GM12878 (cell line): ENCODE data around the gene WSCD2. TPM values are rescaled to one million over a fixed set of nuclear protein-coding genes. Genes with fewer than 3 reads are reported as not detected.

Source experiments
- ATAC-seq: fragments of 200-7000 bp; cut with Tn5 transposase; 3 replicates; pipeline ENCODE4 v1.9.1; 2020; ENCODE audit warnings: mild to moderate bottlenecking, moderate library complexity
- BruUV-seq: library from RNA; stranded (reverse); fragments of 400-500 nt; replicated peaks from 2 replicates; lab custom pipeline; 2021; lab: Mats Ljungman, UMichigan
- CTCF ChIA-PET: fragments of 300-600 bp; sonication (Branson Sonifier 250); formaldehyde crosslinking; extraction: SDS; loops from one replicate; lab custom pipeline; 2021; ENCODE audit warnings: inconsistent platforms; lab: Yijun Ruan, JAX
- POLR2A ChIA-PET: fragments of 350-600 bp; formaldehyde crosslinking; extraction: SDS; loops from one replicate; lab custom pipeline; 2021; ENCODE audit warnings: inconsistent platforms; lab: Charles Lee
- RAD21 ChIA-PET: fragments of 300-600 bp; sonication (Branson Sonifier 250); formaldehyde crosslinking; loops from one replicate; lab custom pipeline; 2023; ENCODE audit warnings: antibody characterized with exemption; ENCODE audit not compliant: unreplicated experiment; lab: Charles Lee
- SMC1A ChIA-PET: fragments of 300-600 bp; sonication (Branson Sonifier 250); formaldehyde crosslinking; loops from one replicate; lab custom pipeline; 2023; ENCODE audit not compliant: unreplicated experiment, uncharacterized antibody; lab: Charles Lee
- DNase-seq: peaks from one replicate; pipeline ENCODE4 v3.0.0-alpha.2; 2011; ENCODE audit warnings: low read depth, low spot score
- FAIRE-seq: peaks from 3 replicates; lab custom pipeline; 2011; peaks lifted over from hg19 to GRCh38; lab: Jason Lieb, UNC
- H2AFZ ChIP-seq: 2 replicates; pipeline ENCODE4 v1.6.0; 2011; ENCODE audit warnings: low read depth, low read length, control low read depth; ENCODE audit not compliant: control insufficient read depth
- H3K27ac ChIP-seq: 2 replicates; pipeline ENCODE4 v1.5.1; 2011; ENCODE audit warnings: control low read depth; ENCODE audit not compliant: control insufficient read depth, insufficient read depth
- H3K27me3 ChIP-seq, 2 experiments: replicated peaks in 1 of 2; 2 replicates each; pipeline versions ENCODE4 v1.6.0 to v1.6.1; 2011; ENCODE audit warnings: low read length in 1 of 2; ENCODE audit not compliant: control insufficient read depth in 2 of 2, insufficient read depth in 2 of 2
- H3K36me3 ChIP-seq, 2 experiments: 2 replicates each; pipeline ENCODE4 v1.5.1; 2011; ENCODE audit warnings: low read length in 1 of 2; ENCODE audit not compliant: control insufficient read depth in 2 of 2, insufficient read depth in 2 of 2
- H3K4me1 ChIP-seq: 2 replicates; pipeline ENCODE4 v1.6.1; 2011; ENCODE audit warnings: mild to moderate bottlenecking, low read length, moderate library complexity, mixed read lengths; ENCODE audit not compliant: control insufficient read depth, insufficient read depth
- H3K4me2 ChIP-seq: 2 replicates; pipeline ENCODE4 v1.6.0; 2011; ENCODE audit warnings: control low read depth; ENCODE audit not compliant: control insufficient read depth, insufficient read depth
- H3K4me3 ChIP-seq: fragments of 200-600 bp; sonication (generic); 2 replicates; pipeline ENCODE4 v1.5.1; 2016
- H3K79me2 ChIP-seq: 2 replicates; pipeline ENCODE4 v1.6.0; 2011; ENCODE audit warnings: low read length; ENCODE audit not compliant: control insufficient read depth, insufficient read depth
- H3K9ac ChIP-seq: 2 replicates; pipeline ENCODE4 v1.8.0; 2011; ENCODE audit warnings: low read length, control low read depth, mixed read lengths; ENCODE audit not compliant: control insufficient read depth, insufficient read depth
- H3K9me3 ChIP-seq: replicated peaks from 3 replicates; pipeline ENCODE4 v1.5.1; 2011; ENCODE audit warnings: mild to moderate bottlenecking, low read length; ENCODE audit not compliant: control insufficient read depth, insufficient read depth
- H4K20me1 ChIP-seq: 2 replicates; pipeline ENCODE4 v1.6.0; 2011; ENCODE audit not compliant: control insufficient read depth, insufficient read depth
- BCL11A ChIP-seq: IDR thresholded peaks from 2 replicates; pipeline ENCODE4 v1.6.1; 2011; ENCODE audit warnings: low read depth, low read length
- CREB1 ChIP-seq: IDR thresholded peaks from 2 replicates; pipeline ENCODE4 v1.6.1; 2012; ENCODE audit warnings: low read depth, mild to moderate bottlenecking, inconsistent platforms
- CUX1 ChIP-seq: IDR thresholded peaks from 2 replicates; pipeline ENCODE4 v1.6.1; 2012; ENCODE audit warnings: improper control_type of control experiment, low read depth, low read length; ENCODE audit not compliant: insufficient replicate concordance
- DPF2 ChIP-seq: fragments of 450-650 bp; IDR thresholded peaks from 2 replicates; pipeline ENCODE4 v1.6.1; 2017; ENCODE audit warnings: mild to moderate bottlenecking
- EP300 ChIP-seq, 2 experiments: fragments of 150-350 bp in 1 of 2; IDR thresholded peaks; 2 replicates each; pipeline ENCODE4 v1.6.1; 2011 to 2012; ENCODE audit warnings: low read depth in 2 of 2, low read length in 2 of 2, borderline replicate concordance in 1 of 2, improper control_type of control experiment in 1 of 2, inconsistent platforms in 1 of 2; ENCODE audit not compliant: control insufficient read depth in 1 of 2
- FOXK2 ChIP-seq: fragments of 450-650 bp; IDR thresholded peaks from 2 replicates; pipeline ENCODE4 v1.6.1; 2017; ENCODE audit warnings: mild to moderate bottlenecking, moderate library complexity
- NFXL1 ChIP-seq: fragments of 450-650 bp; IDR thresholded peaks from 2 replicates; pipeline ENCODE4 v1.6.1; 2017; ENCODE audit warnings: antibody characterized with exemption, mild to moderate bottlenecking, borderline replicate concordance
- NFYB ChIP-seq: IDR thresholded peaks from 2 replicates; pipeline ENCODE4 v1.6.1; 2011; ENCODE audit warnings: low read depth, mild to moderate bottlenecking, low read length, improper control_type of control experiment, moderate library complexity; ENCODE audit not compliant: insufficient read depth
- NR2C1 ChIP-seq: fragments of 450-650 bp; IDR thresholded peaks from 2 replicates; pipeline ENCODE4 v1.6.1; 2017; ENCODE audit warnings: antibody characterized with exemption, mild to moderate bottlenecking, moderate library complexity
- NR2C2 ChIP-seq: IDR thresholded peaks from 2 replicates; pipeline ENCODE4 v1.6.1; 2011; ENCODE audit warnings: borderline replicate concordance, low read depth; ENCODE audit not compliant: control insufficient read depth, insufficient read length
- SKIL ChIP-seq: fragments of 450-650 bp; IDR thresholded peaks from 2 replicates; pipeline ENCODE4 v1.6.1; 2017; ENCODE audit warnings: mild to moderate bottlenecking, low read depth, inconsistent platforms; ENCODE audit not compliant: poor library complexity, severe bottlenecking
- WGBS: methylation state at CpG from one replicate; pipeline ENCODE4 v1.1.6; 2016; ENCODE audit warnings: low lambda C conversion rate; ENCODE audit not compliant: insufficient replicate concordance, insufficient coverage; ENCODE audit errors: missing lambda C conversion rate; 5-methylcytosine and 5-hydroxymethylcytosine counted together
- in situ Hi-C: fragments of 300-500 bp; cut with MboI; formaldehyde crosslinking; loops from 9 replicates; pipeline ENCODE4 v1.14.3; 2018; ENCODE audit warnings: mixed read lengths
- intact Hi-C: fragments of 100-400 bp; cut with micrococcal nuclease; formaldehyde crosslinking; loops from one replicate; pipeline ENCODE4 v1.14.2; 2022; ENCODE audit not compliant: unreplicated experiment
- polyA plus RNA-seq, 11 experiments: library from polyadenylated mRNA; depleted of rRNA in 4 of 11; unstranded in 6 of 11; stranded (reverse) in 5 of 11; fragments of >200 nt; fragmentation: Nextera tagmentation in 4 of 11; fragmentation: Illumina TruSeq in 1 of 11; extraction: Ambion mirVana in 4 of 11; extraction: Trizol in 1 of 11; gene quantifications; 1 replicate in 1 of 11; 2 replicates in 10 of 11; pipeline versions ENCODE4 v1.2.1 to v1.2.3, GENCODE V29; 2011 to 2016; ENCODE audit warnings: inconsistent platforms in 2 of 11, missing spikeins in 2 of 11, low read depth in 1 of 11
- total RNA-seq, 4 experiments: library from RNA; depleted of rRNA in 3 of 4; stranded (reverse); fragments of >200 nt in 3 of 4; fragmentation: Illumina TruSeq in 1 of 4; extraction: Trizol in 1 of 4; gene quantifications; 2 replicates each; pipeline versions ENCODE4 v1.2.1 to v1.2.3, GENCODE V29; 2013 to 2021

The WSCD2 gene
- total and polyA plus RNA-seq, 10 of the 15 experiments (the other 5 are each of a cell fraction or from before 2014, with no cell fraction given), result 0.41 TPM; not detected in 9

- intact Hi-C loops, result no loop called here
Measured at GRCh38 chr12:108079721-108080120, 49.4 kb upstream of the WSCD2 start.

GRCh38 chr12:108080363-108080762 is 48.7 kb upstream of the WSCD2 start:
- intact Hi-C loops (no loop called here), in situ Hi-C loops (no loop called here)
- 48% methylated on average over 7 of the region's 7 CpGs for WGBS
- H3K79me2 ChIP-seq, result no peaks in the 10 kb centered on the region
- H3K4me3 ChIP-seq, result no peak overlapping the region
- no peaks in the 10 kb centered on the region for H3K36me3 ChIP-seq
- ChIA-PET SMC1A (no interaction called here), CTCF (no interaction called here), RAD21 (no interaction called here), POLR2A (no interaction called here)
- ATAC-seq, result no peak
- no peak for FAIRE-seq
- no peak overlapping the region for H2AFZ ChIP-seq
- H3K9me3 ChIP-seq, result no peaks in the 10 kb centered on the region; the same call in 2 of the 3 replicates
- H3K4me1 ChIP-seq, result no peaks in the 10 kb centered on the region
- no peak overlapping the region for H3K27ac ChIP-seq
- H3K9ac ChIP-seq, result no peak overlapping the region
- no peaks in the 10 kb centered on the region for H4K20me1 ChIP-seq
- BruUV-seq, result no TSS peak
- DNase-seq, result no peak
- H3K27me3 ChIP-seq, result no peaks in the 10 kb centered on the region; a peak in 1 of 4 replicates
- no peak overlapping the region for H3K4me2 ChIP-seq
- no peak for TF ChIP-seq NFXL1
- TF ChIP-seq DPF2, result no peak
- TF ChIP-seq CREB1, result no peak
- no peak for TF ChIP-seq SKIL
- no peak for TF ChIP-seq NR2C2
- no peak for TF ChIP-seq FOXK2
- TF ChIP-seq BCL11A, result no peak
- TF ChIP-seq CUX1, result no peak

More at GRCh38 chr12:108079721-108080120, 49.4 kb upstream of the WSCD2 start:
- BruUV-seq, result no TSS peak
- Histone ChIP-seq H3K4me2 (no peak overlapping the region), H3K9me3 (no peaks in the 10 kb centered on the region; the same call in 2 of the 3 replicates), H3K79me2 (no peaks in the 10 kb centered on the region), H2AFZ (no peak overlapping the region), H3K4me1 (no peaks in the 10 kb centered on the region), H3K27me3 (no peaks in the 10 kb centered on the region; a peak in 1 of 4 replicates), H3K36me3 (no peaks in the 10 kb centered on the region), H3K27ac (no peak overlapping the region), H3K4me3 (no peak overlapping the region), H3K9ac (no peak overlapping the region), H4K20me1 (no peaks in the 10 kb centered on the region)
- no peak for TF ChIP-seq NR2C1
- no peak for TF ChIP-seq EP300 (IDR thresholded peaks at IDR 0.05; ENCODE audit: borderline replicate concordance in 1 of 2, control insufficient read depth in 1 of 2, low read depth in 2 of 2, low read length in 2 of 2)
- peak; percentile 58; the same call in 1 of the 2 replicates for TF ChIP-seq NFYB
- RAD21 ChIA-PET, result no interaction called here
- ATAC-seq (no peak), DNase-seq (no peak), FAIRE-seq (no peak)
- CTCF ChIA-PET, result no interaction called here
- SMC1A ChIA-PET, result no interaction called here
- 38% methylated on average over 1 of the region's 1 CpG for WGBS
- POLR2A ChIA-PET, result no interaction called here
- in situ Hi-C loops, result no loop called here
